ENCODE data around the gene REXO2.

Gene REXO2

GRCh38 chr11:114441921-114442320 lies 2.7 kb downstream of the REXO2 start:
- DNase-seq = no peak

- no peak for DNase-seq
Observed at GRCh38 chr11:114442536-114442935, 3.3 kb downstream of the REXO2 start.

GRCh38 chr11:114447444-114447843 lies 8.2 kb downstream of the REXO2 start:
- no peak for DNase-seq

- no peak for DNase-seq
Observed at GRCh38 chr11:114447892-114448291, 8.6 kb downstream of the REXO2 start.

GRCh38 chr11:114448749-114449482 lies 9.6 kb downstream of the REXO2 start:
- DNase-seq = no peak

- DNase-seq = no peak
Observed at GRCh38 chr11:114449845-114450244, 10.6 kb downstream of the REXO2 start.

- DNase-seq = no peak
Observed at GRCh38 chr11:114452399-114452798, 13.1 kb downstream of the REXO2 start.

- DNase-seq = no peak
Observed at GRCh38 chr11:114463999-114464398, 24.7 kb downstream of the REXO2 start.

GRCh38 chr11:114466742-114467141 lies 27.5 kb downstream of the REXO2 start:
- no peak for DNase-seq

- DNase-seq = no peak
Observed at GRCh38 chr11:114472661-114473060, 33.4 kb downstream of the REXO2 start.

- no peak for DNase-seq
Observed at GRCh38 chr11:114478001-114478410, 38.7 kb downstream of the REXO2 start.

- no peak for DNase-seq
Observed at GRCh38 chr11:114478768-114479167, 39.5 kb downstream of the REXO2 start.

- DNase-seq = no peak
Observed at GRCh38 chr11:114479331-114479730, 40.1 kb downstream of the REXO2 start.

GRCh38 chr11:114482114-114482513 lies 42.8 kb downstream of the REXO2 start:
- no peak for DNase-seq

- no peak for DNase-seq
Observed at GRCh38 chr11:114483929-114484328, 44.7 kb downstream of the REXO2 start.

- no peak for DNase-seq
Observed at GRCh38 chr11:114496915-114497314, 57.6 kb downstream of the REXO2 start.

- no peak for DNase-seq
Observed at GRCh38 chr11:114499756-114500155, 60.5 kb downstream of the REXO2 start.
